ENCODE measurements around the gene FOXJ2.

- TF ChIP-seq, protein P1, sequence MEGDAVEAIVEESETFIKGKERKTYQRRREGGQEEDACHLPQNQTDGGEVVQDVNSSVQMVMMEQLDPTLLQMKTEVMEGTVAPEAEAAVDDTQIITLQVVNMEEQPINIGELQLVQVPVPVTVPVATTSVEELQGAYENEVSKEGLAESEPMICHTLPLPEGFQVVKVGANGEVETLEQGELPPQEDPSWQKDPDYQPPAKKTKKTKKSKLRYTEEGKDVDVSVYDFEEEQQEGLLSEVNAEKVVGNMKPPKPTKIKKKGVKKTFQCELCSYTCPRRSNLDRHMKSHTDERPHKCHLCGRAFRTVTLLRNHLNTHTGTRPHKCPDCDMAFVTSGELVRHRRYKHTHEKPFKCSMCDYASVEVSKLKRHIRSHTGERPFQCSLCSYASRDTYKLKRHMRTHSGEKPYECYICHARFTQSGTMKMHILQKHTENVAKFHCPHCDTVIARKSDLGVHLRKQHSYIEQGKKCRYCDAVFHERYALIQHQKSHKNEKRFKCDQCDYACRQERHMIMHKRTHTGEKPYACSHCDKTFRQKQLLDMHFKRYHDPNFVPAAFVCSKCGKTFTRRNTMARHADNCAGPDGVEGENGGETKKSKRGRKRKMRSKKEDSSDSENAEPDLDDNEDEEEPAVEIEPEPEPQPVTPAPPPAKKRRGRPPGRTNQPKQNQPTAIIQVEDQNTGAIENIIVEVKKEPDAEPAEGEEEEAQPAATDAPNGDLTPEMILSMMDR (IDR thresholded peaks at IDR 0.05): no peak
- TF ChIP-seq EP300 (IDR thresholded peaks at IDR 0.05; ENCODE audit: borderline replicate concordance in 1 of 2, low read depth in 1 of 2, low read length in 1 of 2) (no peak), TEAD4 (IDR thresholded peaks at IDR 0.05; ENCODE audit: borderline replicate concordance, insufficient read depth) (no peak), EZH2phosphoT487 (IDR thresholded peaks at IDR 0.05; ENCODE audit: borderline replicate concordance, low read depth) (no peak), RAD21 (IDR thresholded peaks at IDR 0.05; ENCODE audit: low read length) (no peak), FOXM1 (IDR thresholded peaks at IDR 0.05; ENCODE audit: low read depth) (no peak), MAX (IDR thresholded peaks at IDR 0.05; ENCODE audit: low read depth) (no peak), GATA2 (CRISPR knock-in tag; IDR thresholded peaks at IDR 0.05) (no peak), POLR2AphosphoS5 (IDR thresholded peaks at IDR 0.05; ENCODE audit: low read depth, low read length) (no peak), RFX5 (IDR thresholded peaks at IDR 0.05; ENCODE audit: low read length) (no peak), GABPA (IDR thresholded peaks at IDR 0.05; ENCODE audit: low read depth) (no peak), NFIC (IDR thresholded peaks at IDR 0.05; ENCODE audit: borderline replicate concordance) (no peak), YY1 (IDR thresholded peaks at IDR 0.05; ENCODE audit: low read depth) (no peak)
- TF ChIP-seq, protein P2, sequence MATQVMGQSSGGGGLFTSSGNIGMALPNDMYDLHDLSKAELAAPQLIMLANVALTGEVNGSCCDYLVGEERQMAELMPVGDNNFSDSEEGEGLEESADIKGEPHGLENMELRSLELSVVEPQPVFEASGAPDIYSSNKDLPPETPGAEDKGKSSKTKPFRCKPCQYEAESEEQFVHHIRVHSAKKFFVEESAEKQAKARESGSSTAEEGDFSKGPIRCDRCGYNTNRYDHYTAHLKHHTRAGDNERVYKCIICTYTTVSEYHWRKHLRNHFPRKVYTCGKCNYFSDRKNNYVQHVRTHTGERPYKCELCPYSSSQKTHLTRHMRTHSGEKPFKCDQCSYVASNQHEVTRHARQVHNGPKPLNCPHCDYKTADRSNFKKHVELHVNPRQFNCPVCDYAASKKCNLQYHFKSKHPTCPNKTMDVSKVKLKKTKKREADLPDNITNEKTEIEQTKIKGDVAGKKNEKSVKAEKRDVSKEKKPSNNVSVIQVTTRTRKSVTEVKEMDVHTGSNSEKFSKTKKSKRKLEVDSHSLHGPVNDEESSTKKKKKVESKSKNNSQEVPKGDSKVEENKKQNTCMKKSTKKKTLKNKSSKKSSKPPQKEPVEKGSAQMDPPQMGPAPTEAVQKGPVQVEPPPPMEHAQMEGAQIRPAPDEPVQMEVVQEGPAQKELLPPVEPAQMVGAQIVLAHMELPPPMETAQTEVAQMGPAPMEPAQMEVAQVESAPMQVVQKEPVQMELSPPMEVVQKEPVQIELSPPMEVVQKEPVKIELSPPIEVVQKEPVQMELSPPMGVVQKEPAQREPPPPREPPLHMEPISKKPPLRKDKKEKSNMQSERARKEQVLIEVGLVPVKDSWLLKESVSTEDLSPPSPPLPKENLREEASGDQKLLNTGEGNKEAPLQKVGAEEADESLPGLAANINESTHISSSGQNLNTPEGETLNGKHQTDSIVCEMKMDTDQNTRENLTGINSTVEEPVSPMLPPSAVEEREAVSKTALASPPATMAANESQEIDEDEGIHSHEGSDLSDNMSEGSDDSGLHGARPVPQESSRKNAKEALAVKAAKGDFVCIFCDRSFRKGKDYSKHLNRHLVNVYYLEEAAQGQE (IDR thresholded peaks at IDR 0.05; ENCODE audit: low read depth, low read length): no peak
Observed at GRCh38 chr12:8031872-8032241, 659 bp upstream of the FOXJ2 start.

Data from SK-N-SH (cell line).